Endodermal cell (in vitro differentiated cells): ENCODE results near the gene WDR76. TPM values are rescaled to one million over a fixed set of nuclear protein-coding genes. Genes with fewer than 3 reads are reported as not detected.

ENCODE experiments used
- DNase-seq: peaks from one replicate; pipeline ENCODE4 v3.0.0-alpha.2; 2017
- H3K27ac ChIP-seq: 2 replicates; pipeline ENCODE4 v1.5.1; 2013; ENCODE audit warnings: mild to moderate bottlenecking, low read depth, low read length, moderate library complexity
- H3K27me3 ChIP-seq: 2 replicates; pipeline ENCODE4 v1.6.1; 2013; ENCODE audit warnings: mild to moderate bottlenecking, low read length, moderate library complexity; ENCODE audit not compliant: insufficient read depth, control insufficient read depth, poor library complexity, severe bottlenecking
- H3K36me3 ChIP-seq: 2 replicates; pipeline ENCODE4 v1.7.0; 2013; ENCODE audit warnings: mild to moderate bottlenecking, low read length, moderate library complexity; ENCODE audit not compliant: control insufficient read depth, insufficient read depth
- H3K4me1 ChIP-seq: one replicate; pipeline ENCODE4 v1.7.0; 2013; ENCODE audit warnings: low read length; ENCODE audit not compliant: control insufficient read depth, insufficient read depth
- H3K4me3 ChIP-seq: 2 replicates; pipeline ENCODE4 v1.5.1; 2013; ENCODE audit warnings: mild to moderate bottlenecking, low read length, moderate library complexity
- H3K9ac ChIP-seq: 2 replicates; pipeline ENCODE4 v1.6.1; 2013; ENCODE audit warnings: mild to moderate bottlenecking, low read length, moderate library complexity; ENCODE audit not compliant: poor library complexity, severe bottlenecking; ENCODE audit errors: extremely low read depth
- H3K9me3 ChIP-seq: 2 replicates; pipeline ENCODE4 v1.6.1; 2013; ENCODE audit warnings: mild to moderate bottlenecking, low read length, moderate library complexity; ENCODE audit not compliant: control insufficient read depth
- H3K27ac Mint-ChIP-seq: 2 replicates; pipeline ENCODE4 v1.8.0; 2020; ENCODE audit warnings: mixed read lengths
- H3K27me3 Mint-ChIP-seq: 2 replicates; pipeline ENCODE4 v1.8.0; 2021; ENCODE audit warnings: mild to moderate bottlenecking, mixed read lengths; ENCODE audit not compliant: insufficient read depth
- H3K36me3 Mint-ChIP-seq: 2 replicates; pipeline ENCODE4 v1.8.0; 2020; ENCODE audit warnings: low read depth, mixed read lengths
- H3K4me1 Mint-ChIP-seq: 2 replicates; pipeline ENCODE4 v1.8.0; 2020; ENCODE audit warnings: mixed read lengths
- H3K4me3 Mint-ChIP-seq: 2 replicates; pipeline ENCODE4 v1.8.0; 2020; ENCODE audit warnings: mild to moderate bottlenecking, moderate library complexity, mixed read lengths
- H3K9me3 Mint-ChIP-seq: 2 replicates; pipeline ENCODE4 v1.8.0; 2020; ENCODE audit warnings: mild to moderate bottlenecking, mixed read lengths
- CTCF ChIP-seq: fragments of 200-600 bp; sonication (generic); conservative IDR thresholded peaks from 2 replicates; pipeline ENCODE4 v1.5.0; 2021; ENCODE audit warnings: antibody characterized with exemption, mild to moderate bottlenecking
- WGBS, 2 experiments: methylation state at CpG; one replicate each; pipeline versions ENCODE4 v1.1.5 to v1.1.7; 2013; ENCODE audit warnings: missing lambda C conversion rate in 2 of 2, mixed read lengths in 1 of 2; ENCODE audit not compliant: insufficient coverage in 1 of 2, insufficient read length in 1 of 2; 5-methylcytosine and 5-hydroxymethylcytosine counted together
- total RNA-seq, 2 donors: library from RNA; stranded (reverse); fragmentation: NEBNext Ultra II Directional in 1 of 2; extraction: Animal tissue kit (Norgen Biotek cat#: 25700) in 1 of 2; gene quantifications; 2 replicates in 1 of 2; 3 replicates in 1 of 2; pipeline ENCODE4 v1.2.1, GENCODE V29; 2021

Gene WDR76
- total RNA-seq, 2 donors from 2014 or later, result 22.6 to 34.4 TPM

- Histone ChIP-seq H3K27ac (no peak overlapping the region), H3K36me3 (peaks cover 45% of the 10 kb centered on the region), H3K27me3 (no peaks in the 10 kb centered on the region), H3K9ac (no peak overlapping the region), H3K9me3 (no peaks in the 10 kb centered on the region), H3K4me3 (peak overlapping the region; percentile 96), H3K4me1 (peaks cover 15% of the 10 kb centered on the region)
- H3K27ac Mint-ChIP-seq, result peak overlapping the region; percentile 99
- peak overlapping the region; percentile 99 for H3K4me3 Mint-ChIP-seq
- no peak for DNase-seq
- H3K36me3 Mint-ChIP-seq, result peaks cover 41% of the 10 kb centered on the region
- no peaks in the 10 kb centered on the region for H3K27me3 Mint-ChIP-seq
- H3K4me1 Mint-ChIP-seq, result peaks cover 39% of the 10 kb centered on the region
- H3K9me3 Mint-ChIP-seq, result no peaks in the 10 kb centered on the region
- WGBS, 2 experiments, result 90 to 92% methylated on average over 7 to 10 of the region's 10 CpGs
- no peak for TF ChIP-seq CTCF
These were observed 33.2 kb upstream of the WDR76 start for GRCh38 chr15:43793647-43794046.

- Histone ChIP-seq H3K4me3 (peak overlapping the region; percentile 96), H3K27me3 (no peaks in the 10 kb centered on the region), H3K27ac (no peak overlapping the region), H3K4me1 (peaks cover 19% of the 10 kb centered on the region), H3K36me3 (peaks cover 49% of the 10 kb centered on the region), H3K9me3 (no peaks in the 10 kb centered on the region), H3K9ac (no peak overlapping the region)
- peak overlapping the region; percentile 99 for H3K4me3 Mint-ChIP-seq
- no peak overlapping the region for H3K27ac Mint-ChIP-seq
- no peak for TF ChIP-seq CTCF
- H3K9me3 Mint-ChIP-seq, result no peaks in the 10 kb centered on the region
- 90 to 95% methylated on average over 6 to 9 of the region's 9 CpGs for WGBS, 2 experiments
- H3K27me3 Mint-ChIP-seq, result no peaks in the 10 kb centered on the region
- DNase-seq, result no peak
- H3K36me3 Mint-ChIP-seq, result peaks cover 46% of the 10 kb centered on the region
- H3K4me1 Mint-ChIP-seq, result peaks cover 47% of the 10 kb centered on the region
These were observed 32.3 kb upstream of the WDR76 start for GRCh38 chr15:43794269-43795037.

GRCh38 chr15:43795197-43795596, 31.6 kb upstream of the WDR76 start:
- TF ChIP-seq CTCF, result no peak
- DNase-seq, result no peak
- no peaks in the 10 kb centered on the region for H3K9me3 Mint-ChIP-seq
- peaks cover 48% of the 10 kb centered on the region for H3K36me3 Mint-ChIP-seq
- no peak overlapping the region for H3K27ac Mint-ChIP-seq
- WGBS, 2 experiments, result 80 to 100% methylated on average over 2 of the region's 2 CpGs
- Histone ChIP-seq H3K9ac (no peak overlapping the region), H3K9me3 (no peaks in the 10 kb centered on the region), H3K27ac (no peak overlapping the region), H3K36me3 (peaks cover 55% of the 10 kb centered on the region), H3K4me1 (peaks cover 26% of the 10 kb centered on the region), H3K27me3 (no peaks in the 10 kb centered on the region), H3K4me3 (peak overlapping the region; percentile 48)
- H3K4me1 Mint-ChIP-seq, result peaks cover 55% of the 10 kb centered on the region
- no peaks in the 10 kb centered on the region for H3K27me3 Mint-ChIP-seq
- peak overlapping the region; percentile 27 for H3K4me3 Mint-ChIP-seq
